GM10266 (cell line): ENCODE results near the gene AMIGO1.

Experiments used
- DNase-seq: peaks from one replicate; pipeline ENCODE4 v3.0.0; 2012; ENCODE audit errors: extremely low spot score
- CTCF ChIP-seq: IDR thresholded peaks from 2 replicates; pipeline ENCODE4 v1.5.1; 2012; ENCODE audit warnings: mild to moderate bottlenecking, low read depth; ENCODE audit not compliant: control insufficient read depth, insufficient read depth; ENCODE audit errors: missing control alignments

Gene AMIGO1

DNA sequence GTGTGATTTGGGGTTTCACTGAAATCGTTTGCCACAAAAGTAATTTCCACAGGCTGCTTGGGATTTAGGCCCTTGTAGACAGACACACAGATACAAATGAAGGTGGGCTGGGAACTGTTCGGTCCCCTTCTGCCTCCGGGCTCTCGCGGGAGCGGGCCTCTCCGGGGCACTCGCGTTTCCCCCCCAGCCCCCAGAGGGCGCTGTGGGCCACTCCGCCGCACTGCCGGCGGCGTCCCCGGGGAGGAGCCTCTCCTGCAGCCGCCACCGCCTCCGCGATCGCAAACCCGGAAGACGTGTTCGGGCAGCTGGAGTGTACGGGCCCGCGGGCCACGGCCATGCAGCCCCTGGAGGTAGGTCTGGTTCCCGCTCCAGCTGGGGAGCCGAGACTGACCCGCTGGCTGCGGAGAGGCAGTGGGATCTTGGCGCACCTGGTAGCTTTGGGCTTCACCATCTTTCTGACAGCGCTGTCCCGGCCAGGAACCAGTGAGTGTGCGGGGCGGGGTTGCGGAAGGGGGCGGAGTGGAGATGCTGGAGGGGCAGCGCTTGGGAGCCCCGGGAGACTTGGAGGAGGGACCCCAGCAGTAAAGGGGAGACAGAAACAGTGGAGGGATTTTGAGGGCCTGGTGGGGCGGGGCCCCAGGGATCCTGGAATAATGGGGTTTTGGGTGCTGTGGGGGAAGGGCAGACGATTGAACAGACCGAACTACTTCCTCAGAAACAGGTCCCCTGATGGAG lies 15.6 kb downstream of the AMIGO1 start, which contains the start of gene CYB561D1:
Gene CYB561D1, plus strand, starts transcription at position 290 of the 735 bp plus-strand sequence. Its CDS starts 46 bp downstream, at position 336.
- TF ChIP-seq CTCF = peak; percentile 94
- peak; percentile 93 for DNase-seq

GRCh38 chr1:109493227-109493626 lies 16.3 kb downstream of the AMIGO1 start:
- no peak for TF ChIP-seq CTCF
- no peak for DNase-seq

GRCh38 chr1:109492779-109493178 lies 16.7 kb downstream of the AMIGO1 start:
- no peak for DNase-seq
- TF ChIP-seq CTCF = no peak

DNA sequence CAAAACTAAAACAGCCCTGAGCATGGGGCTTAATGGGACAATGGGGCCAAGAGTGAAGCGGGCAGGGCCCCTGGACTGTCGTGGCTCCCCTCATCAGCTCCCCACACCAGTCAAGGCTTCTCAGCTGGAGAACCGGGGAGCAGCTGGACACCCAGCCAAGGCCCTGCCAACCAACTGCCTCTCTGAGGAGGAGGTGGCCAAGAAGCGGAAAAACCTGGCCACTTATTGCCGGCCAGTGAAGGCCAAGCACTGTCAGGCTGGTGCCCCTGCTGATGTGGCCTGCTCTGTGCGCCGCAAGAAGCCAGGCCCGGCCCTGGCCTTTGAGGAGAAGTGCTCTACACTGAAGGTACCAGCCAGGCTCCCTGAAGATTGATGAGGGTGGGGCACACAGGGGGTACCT lies 18.2 kb downstream of the AMIGO1 start:
- TF ChIP-seq CTCF = no peak
- no peak for DNase-seq

DNA sequence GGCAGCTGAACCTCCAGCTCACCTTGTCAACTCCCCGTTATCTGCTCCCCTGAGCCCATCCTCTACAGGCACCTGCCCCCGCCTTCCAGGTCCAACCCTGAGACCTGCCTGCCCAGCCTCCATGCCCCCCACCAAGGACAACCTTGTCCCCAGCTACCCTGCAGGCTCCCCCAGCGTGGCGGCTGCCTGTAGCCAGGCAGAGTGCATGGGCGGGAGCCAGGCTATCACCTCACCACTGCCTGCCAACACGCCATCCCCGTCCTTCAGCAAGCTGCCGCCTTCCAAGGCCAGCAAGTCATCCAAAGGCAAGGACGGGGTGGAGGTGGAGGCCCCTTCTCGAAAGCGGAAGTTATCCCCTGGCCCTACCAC lies 18.6 kb downstream of the AMIGO1 start:
- no peak for DNase-seq
- no peak for TF ChIP-seq CTCF

DNA sequence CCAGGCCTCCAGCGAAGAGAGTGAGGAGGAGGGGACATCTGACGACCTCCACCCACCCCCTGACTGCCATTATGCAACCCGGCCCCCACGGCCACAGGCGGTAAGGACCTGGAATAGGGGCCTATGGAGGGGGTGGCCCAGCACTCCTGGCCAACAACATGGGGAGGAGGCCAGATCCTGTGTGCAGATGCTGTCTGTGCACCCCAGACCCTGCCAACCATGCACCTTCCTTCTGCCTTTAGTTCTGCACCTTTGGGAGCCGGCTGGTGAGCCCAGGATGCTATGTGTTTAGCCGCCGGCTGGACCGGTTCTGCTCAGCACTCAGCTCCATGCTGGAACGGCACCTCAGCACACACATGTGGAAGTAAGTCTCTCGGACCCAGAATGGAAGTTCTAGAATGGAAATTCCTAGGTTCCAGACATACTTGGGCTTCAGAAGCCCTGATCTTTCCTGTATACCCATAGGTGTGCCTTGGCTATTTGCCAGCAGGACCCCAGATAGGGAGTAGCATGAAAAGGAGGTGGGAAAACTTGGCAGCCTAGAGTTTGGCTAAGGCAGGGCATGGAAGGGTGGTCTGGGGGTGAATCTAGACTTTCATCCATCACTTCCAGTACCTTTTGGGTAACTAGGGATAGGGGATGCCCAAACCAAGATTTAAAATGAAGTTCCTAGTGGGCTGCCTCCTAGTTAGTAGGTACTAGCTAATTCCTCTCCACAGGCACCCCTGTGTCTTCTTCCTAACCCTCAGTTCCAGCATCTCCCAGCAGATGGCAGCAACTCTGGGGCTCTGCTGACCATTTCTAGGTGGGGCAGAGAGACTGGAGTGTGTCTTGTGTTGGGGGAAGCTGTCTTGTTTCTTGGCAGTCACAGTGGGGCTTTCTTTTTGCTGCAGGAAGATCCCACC lies 19.2 kb downstream of the AMIGO1 start:
- DNase-seq = peak; percentile 76
- TF ChIP-seq CTCF = peak; percentile 87

- no peak for DNase-seq
- TF ChIP-seq CTCF = no peak
These were observed 20.8 kb downstream of the AMIGO1 start for GRCh38 chr1:109488696-109489095.
